COR-L47 (cell line): Measurements from ENCODE around the gene CCL7.

Source experiments
- DNase-seq: peaks from one replicate; lab custom pipeline; 2025; lab: John Stamatoyannopoulos, UW

Gene CCL7

GRCh38 chr17:34246881-34247280 lies 23.1 kb upstream of the CCL7 start:
- no peak for DNase-seq

- DNase-seq: no peak
These were observed 21.5 kb upstream of the CCL7 start for GRCh38 chr17:34248511-34249024.

GRCh38 chr17:34249061-34249460 lies 21.0 kb upstream of the CCL7 start:
- DNase-seq: no peak

GRCh38 chr17:34249478-34249877 lies 20.5 kb upstream of the CCL7 start:
- DNase-seq: no peak

- DNase-seq: no peak
These were observed 18.8 kb upstream of the CCL7 start for GRCh38 chr17:34251186-34251585.

GRCh38 chr17:34252095-34252443 lies 18.0 kb upstream of the CCL7 start:
- no peak for DNase-seq

GRCh38 chr17:34252444-34253138 lies 17.4 kb upstream of the CCL7 start:
- no peak for DNase-seq

- no peak for DNase-seq
These were observed 16.9 kb upstream of the CCL7 start for GRCh38 chr17:34253139-34253525.

- DNase-seq: no peak
These were observed 15.9 kb upstream of the CCL7 start for GRCh38 chr17:34254146-34254545.

- DNase-seq: no peak
These were observed 15.2 kb upstream of the CCL7 start, which contains the start of gene CCL2 for GRCh38 chr17:34254651-34255380. TSS of gene CCL2 (plus strand) at chr17:34255285. CDS start at chr17:34255350, 65 bp downstream.

GRCh38 chr17:34255381-34255732 lies 14.7 kb upstream of the CCL7 start:
- no peak for DNase-seq

- no peak for DNase-seq
These were observed 14.2 kb upstream of the CCL7 start for GRCh38 chr17:34255841-34256240.

GRCh38 chr17:34257299-34257985 lies 12.6 kb upstream of the CCL7 start:
- DNase-seq: no peak

- DNase-seq: no peak
These were observed 12.1 kb upstream of the CCL7 start for GRCh38 chr17:34257986-34258326.

GRCh38 chr17:34259146-34259545 lies 10.9 kb upstream of the CCL7 start:
- no peak for DNase-seq

- no peak for DNase-seq
These were observed 9.2 kb upstream of the CCL7 start for GRCh38 chr17:34260861-34261260.

GRCh38 chr17:34261568-34262337 lies 8.3 kb upstream of the CCL7 start:
- DNase-seq: no peak

GRCh38 chr17:34265711-34266110 lies 4.3 kb upstream of the CCL7 start:
- DNase-seq: no peak

- DNase-seq: no peak
These were observed 5.9 kb downstream of the CCL7 start for GRCh38 chr17:34275881-34276280.

- no peak for DNase-seq
These were observed 6.8 kb downstream of the CCL7 start for GRCh38 chr17:34276826-34277225.

- no peak for DNase-seq
These were observed 13.6 kb downstream of the CCL7 start for GRCh38 chr17:34283571-34283970.

- DNase-seq: no peak
These were observed 15.3 kb downstream of the CCL7 start, which contains the start of gene CCL11 for GRCh38 chr17:34285286-34285792. TSS of gene CCL11 (plus strand) at chr17:34285742. CDS start at chr17:34285809, 67 bp downstream.
